ENCODE data around the gene SARNP. TPM values are rescaled to one million over a fixed set of nuclear protein-coding genes. Genes with fewer than 3 reads are reported as not detected.
"Not testable (repeated sequence)": the region's sequence is repeated elsewhere in the genome, so short reads cannot be mapped to it uniquely, and the experiment has no call there.

Gene SARNP
- total RNA-seq, 2 experiments from 2014 or later: 91.1 to 94.8 TPM

DNA sequence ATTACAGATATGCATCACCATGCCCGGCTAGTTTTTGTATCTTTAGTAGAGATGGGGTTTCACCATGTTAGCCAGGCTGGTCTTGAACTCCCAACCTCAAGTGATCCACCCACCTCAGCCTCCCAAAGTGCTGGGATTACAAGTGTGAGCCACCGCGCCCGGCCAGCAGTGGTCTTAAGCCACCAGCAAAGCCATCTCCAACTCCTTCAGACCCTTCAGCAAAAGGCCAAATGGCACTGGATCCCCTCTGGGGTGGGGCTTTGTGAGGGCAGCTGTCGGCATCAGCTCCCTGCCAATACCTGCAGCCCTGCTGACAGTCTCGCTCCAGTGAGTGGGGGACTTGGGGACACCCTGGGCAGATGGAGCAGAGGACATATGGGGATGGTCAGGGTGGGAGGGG lies 16.9 kb upstream of the SARNP start:
- H3K27ac Mint-ChIP-seq; H3K27me3 Mint-ChIP-seq (ENCODE audit: low read depth); H3K4me3 Mint-ChIP-seq; H3K36me3 Mint-ChIP-seq (ENCODE audit: low read depth); H3K9me3 Mint-ChIP-seq (ENCODE audit: insufficient read depth); ATAC-seq; POLR2A ChIA-PET; DNase-seq; CTCF ChIA-PET: not testable (repeated sequence)
- H3K4me1 Mint-ChIP-seq (ENCODE audit: low read depth): peaks cover 17% of the 10 kb centered on the region

DNA sequence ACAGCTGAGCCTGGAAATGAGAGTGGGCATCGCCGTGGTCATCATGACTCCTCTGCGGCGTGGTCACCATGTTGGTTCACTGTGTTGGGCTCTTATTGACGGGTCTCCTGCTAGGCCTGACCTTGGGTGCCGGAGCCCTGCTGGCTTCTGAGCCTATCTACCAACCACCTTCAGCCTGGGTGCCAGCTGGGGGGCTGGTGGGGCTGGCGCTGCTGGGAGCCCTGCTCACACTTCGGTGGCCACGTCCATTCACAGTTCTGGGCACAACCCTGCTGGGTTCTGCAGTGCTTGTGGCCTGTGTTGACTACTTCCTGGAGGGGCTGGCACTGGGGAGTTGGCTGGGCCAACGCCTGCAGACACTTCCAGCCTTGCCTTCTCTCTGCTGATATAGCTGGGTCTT lies 15.5 kb upstream of the SARNP start:
- Mint-ChIP-seq H3K36me3 (ENCODE audit: low read depth) (peaks cover 10% of the 10 kb centered on the region), H3K27me3 (ENCODE audit: low read depth) (no peaks in the 10 kb centered on the region), H3K4me1 (ENCODE audit: low read depth) (peaks cover 24% of the 10 kb centered on the region), H3K9me3 (ENCODE audit: insufficient read depth) (no peaks in the 10 kb centered on the region), H3K27ac (no peak overlapping the region), H3K4me3 (no peak overlapping the region)
- ATAC-seq (no peak), DNase-seq (no peak)
- ChIA-PET POLR2A (no interaction called here), CTCF (no interaction called here)

- ATAC-seq (no peak), DNase-seq (no peak)
- peak overlapping the region; percentile 99 for H3K4me3 Mint-ChIP-seq
- H3K9me3 Mint-ChIP-seq (ENCODE audit: insufficient read depth): no peaks in the 10 kb centered on the region
- peaks cover 32% of the 10 kb centered on the region for H3K4me1 Mint-ChIP-seq (ENCODE audit: low read depth)
- H3K27me3 Mint-ChIP-seq (ENCODE audit: low read depth): no peaks in the 10 kb centered on the region
- CTCF ChIA-PET: interaction anchor here (2.7 to 3.9 kb wide), 3 partner anchors 93 to 108 kb away, joined by 14 to 28 read pairs (median 16); partner anchors contain the start of gene PYM1
- H3K36me3 Mint-ChIP-seq (ENCODE audit: low read depth): peaks cover 21% of the 10 kb centered on the region
- POLR2A ChIA-PET: interaction anchor here (0.6 to 3.7 kb wide), 6 partner anchors 11 to 193 kb away, joined by 3 to 50 read pairs (median 3); partner anchors contain the start of genes MMP19, ORMDL2, PYM1 and SARNP
- H3K27ac Mint-ChIP-seq: peak overlapping the region; percentile 26
Measured at GRCh38 chr12:55831447-55831815, 13.9 kb upstream of the SARNP start.

GRCh38 chr12:55830601-55831446 lies 13.3 kb upstream of the SARNP start:
- Mint-ChIP-seq H3K27ac (peak overlapping the region; percentile 97), H3K36me3 (ENCODE audit: low read depth) (peaks cover 25% of the 10 kb centered on the region), H3K27me3 (ENCODE audit: low read depth) (no peaks in the 10 kb centered on the region), H3K9me3 (ENCODE audit: insufficient read depth) (no peaks in the 10 kb centered on the region), H3K4me3 (peak overlapping the region; percentile 99), H3K4me1 (ENCODE audit: low read depth) (peaks cover 35% of the 10 kb centered on the region)
- DNase-seq (peak; percentile 68), ATAC-seq (no peak)
- ChIA-PET CTCF (interaction anchor here (1.1 to 3.9 kb wide), 11 partner anchors 13 to 109 kb away, joined by 3 to 28 read pairs (median 6); partner anchors contain the start of genes ORMDL2, PYM1 and SARNP), POLR2A (interaction anchor here (0.6 to 3.7 kb wide), 14 partner anchors 9 to 672 kb away, joined by 3 to 50 read pairs (median 4); partner anchors contain the start of genes ESYT1, GDF11, MMP19 and ORMDL2)

GRCh38 chr12:55829967-55830600 lies 12.6 kb upstream of the SARNP start:
- peak overlapping the region; percentile 99 for H3K4me3 Mint-ChIP-seq
- H3K9me3 Mint-ChIP-seq (ENCODE audit: insufficient read depth): no peaks in the 10 kb centered on the region
- POLR2A ChIA-PET: interaction anchor here (0.6 to 3.7 kb wide), 18 partner anchors 9 to 672 kb away, joined by 3 to 50 read pairs (median 5); partner anchors contain the start of genes ESYT1, GDF11, ORMDL2 and PYM1
- no peaks in the 10 kb centered on the region for H3K27me3 Mint-ChIP-seq (ENCODE audit: low read depth)
- DNase-seq (peak; percentile 55), ATAC-seq (peak; percentile 35)
- H3K4me1 Mint-ChIP-seq (ENCODE audit: low read depth): peaks cover 41% of the 10 kb centered on the region
- CTCF ChIA-PET: interaction anchor here (0.9 to 3.9 kb wide), 15 partner anchors 9 to 216 kb away, joined by 3 to 28 read pairs (median 6); partner anchors contain the start of genes ORMDL2, PYM1 and SARNP
- peaks cover 27% of the 10 kb centered on the region for H3K36me3 Mint-ChIP-seq (ENCODE audit: low read depth)
- H3K27ac Mint-ChIP-seq: peak overlapping the region; percentile 97

- no peaks in the 10 kb centered on the region for H3K9me3 Mint-ChIP-seq (ENCODE audit: insufficient read depth)
- H3K27ac Mint-ChIP-seq: peak overlapping the region; percentile 97
- POLR2A ChIA-PET: interaction anchor here (2.1 to 3.7 kb wide), 3 partner anchors 10 to 111 kb away, joined by 6 to 50 read pairs (median 41); partner anchors contain the start of genes ORMDL2, PYM1 and SARNP
- ATAC-seq (no peak), DNase-seq (no peak)
- CTCF ChIA-PET: interaction anchor here (3.9 kb wide), 1 partner anchor 98 kb away, joined by 28 read pairs; the partner anchor contains the start of gene PYM1
- H3K4me1 Mint-ChIP-seq (ENCODE audit: low read depth): peaks cover 53% of the 10 kb centered on the region
- no peaks in the 10 kb centered on the region for H3K27me3 Mint-ChIP-seq (ENCODE audit: low read depth)
- H3K4me3 Mint-ChIP-seq: peak overlapping the region; percentile 99
- peaks cover 33% of the 10 kb centered on the region for H3K36me3 Mint-ChIP-seq (ENCODE audit: low read depth)
Measured at GRCh38 chr12:55828357-55828756, 10.8 kb upstream of the SARNP start.

GRCh38 chr12:55827806-55828205 lies 10.3 kb upstream of the SARNP start:
- POLR2A ChIA-PET: interaction anchor here (0.9 to 1.5 kb wide), 2 partner anchors 98 to 111 kb away, joined by 3 to 6 read pairs; no protein-coding TSS in a partner anchor
- CTCF ChIA-PET: interaction anchor here (0.7 to 1.1 kb wide), 2 partner anchors 10 to 39 kb away, joined by 3 read pairs; partner anchors contain the start of genes ORMDL2 and SARNP
- H3K27ac Mint-ChIP-seq: peak overlapping the region; percentile 78
- no peaks in the 10 kb centered on the region for H3K9me3 Mint-ChIP-seq (ENCODE audit: insufficient read depth)
- H3K27me3 Mint-ChIP-seq (ENCODE audit: low read depth): no peaks in the 10 kb centered on the region
- H3K36me3 Mint-ChIP-seq (ENCODE audit: low read depth): peaks cover 38% of the 10 kb centered on the region
- ATAC-seq: no peak
- peak overlapping the region; percentile 99 for H3K4me3 Mint-ChIP-seq
- no peak for DNase-seq
- peaks cover 58% of the 10 kb centered on the region for H3K4me1 Mint-ChIP-seq (ENCODE audit: low read depth)

DNA sequence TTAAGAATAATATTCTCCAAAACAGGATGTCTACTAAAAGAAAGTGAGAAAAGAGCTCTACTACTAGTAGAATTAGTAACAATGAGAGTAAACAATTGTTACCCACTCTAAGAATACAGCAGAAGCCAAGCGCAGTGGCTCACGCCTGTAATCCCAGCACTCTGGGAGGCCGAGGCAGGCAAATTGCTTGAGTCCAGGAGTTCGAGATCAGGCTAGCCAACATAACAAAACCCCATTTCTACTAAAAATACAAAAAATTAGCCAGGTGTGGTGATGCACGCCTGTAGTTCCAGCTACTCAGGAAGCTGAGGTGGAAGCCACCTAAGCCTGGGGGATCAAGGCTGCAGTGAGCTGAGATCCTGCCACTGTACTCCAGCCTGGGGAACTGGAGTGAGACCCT lies 7.2 kb upstream of the SARNP start:
- Mint-ChIP-seq H3K27me3 (ENCODE audit: low read depth) (no peaks in the 10 kb centered on the region), H3K36me3 (ENCODE audit: low read depth) (peaks cover 60% of the 10 kb centered on the region), H3K27ac (peak overlapping the region; percentile 48), H3K4me1 (ENCODE audit: low read depth) (peaks cover 46% of the 10 kb centered on the region), H3K9me3 (ENCODE audit: insufficient read depth) (no peaks in the 10 kb centered on the region), H3K4me3 (peak overlapping the region; percentile 26)
- no peak for DNase-seq
- ATAC-seq: no peak
- POLR2A ChIA-PET: interaction anchor here (0.8 to 1.1 kb wide), 2 partner anchors 9 to 101 kb away, joined by 3 read pairs; no protein-coding TSS in a partner anchor
- CTCF ChIA-PET: interaction anchor here (1.0 to 1.9 kb wide), 4 partner anchors 8 to 102 kb away, joined by 3 to 5 read pairs (median 3); no protein-coding TSS in a partner anchor

DNA sequence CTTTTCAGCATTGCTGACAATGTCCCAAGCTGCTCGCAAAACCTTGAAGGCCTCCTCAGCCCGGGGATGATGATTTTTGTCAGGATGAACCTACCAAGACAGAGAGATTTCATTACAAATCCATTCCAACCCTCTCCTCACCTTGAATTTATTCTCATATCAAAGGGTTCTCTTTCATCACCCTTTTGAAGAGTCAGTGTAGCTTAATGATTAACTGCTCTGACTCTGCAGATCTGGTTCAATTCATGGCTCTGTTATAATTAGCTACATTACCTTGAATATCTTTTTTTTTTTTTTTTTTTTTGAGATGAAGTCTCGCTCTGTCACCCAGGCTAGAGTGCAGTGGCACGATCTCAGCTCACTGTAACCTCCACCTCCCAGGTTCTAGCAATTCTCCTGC lies 5.9 kb upstream of the SARNP start:
- ChIA-PET POLR2A (interaction anchor here (0.7 kb wide), 1 partner anchor 14 kb away, joined by 6 read pairs; no protein-coding TSS in a partner anchor), CTCF (interaction anchor here (1.0 to 1.9 kb wide), 3 partner anchors 85 to 117 kb away, joined by 3 to 5 read pairs (median 5); no protein-coding TSS in a partner anchor)
- peaks cover 55% of the 10 kb centered on the region for H3K4me1 Mint-ChIP-seq (ENCODE audit: low read depth)
- no peak overlapping the region for H3K4me3 Mint-ChIP-seq
- ATAC-seq (no peak), DNase-seq (no peak)
- no peaks in the 10 kb centered on the region for H3K9me3 Mint-ChIP-seq (ENCODE audit: insufficient read depth)
- H3K27me3 Mint-ChIP-seq (ENCODE audit: low read depth): no peaks in the 10 kb centered on the region
- peak overlapping the region; percentile 68 for H3K27ac Mint-ChIP-seq
- H3K36me3 Mint-ChIP-seq (ENCODE audit: low read depth): peaks cover 68% of the 10 kb centered on the region

GRCh38 chr12:55822228-55822627 lies 4.7 kb upstream of the SARNP start:
- Mint-ChIP-seq H3K27me3 (ENCODE audit: low read depth) (no peaks in the 10 kb centered on the region), H3K9me3 (ENCODE audit: insufficient read depth) (no peaks in the 10 kb centered on the region), H3K27ac (no peak overlapping the region), H3K4me3 (no peak overlapping the region), H3K36me3 (ENCODE audit: low read depth) (peaks cover 59% of the 10 kb centered on the region), H3K4me1 (ENCODE audit: low read depth) (peaks cover 46% of the 10 kb centered on the region)
- ATAC-seq: no peak
- CTCF ChIA-PET: interaction anchor here (1.5 to 1.7 kb wide), 2 partner anchors 118 kb away, joined by 3 to 4 read pairs; no protein-coding TSS in a partner anchor
- no peak for DNase-seq
- POLR2A ChIA-PET: interaction anchor here (1.5 kb wide), 1 partner anchor 8 kb away, joined by 4 read pairs; the partner anchor contains the start of gene DNAJC14

GRCh38 chr12:55820679-55821078 lies 3.2 kb upstream of the SARNP start:
- Mint-ChIP-seq H3K4me1 (ENCODE audit: low read depth) (peaks cover 42% of the 10 kb centered on the region), H3K27me3 (ENCODE audit: low read depth) (no peaks in the 10 kb centered on the region), H3K9me3 (ENCODE audit: insufficient read depth) (no peaks in the 10 kb centered on the region), H3K27ac (no peak overlapping the region), H3K36me3 (ENCODE audit: low read depth) (peaks cover 51% of the 10 kb centered on the region), H3K4me3 (no peak overlapping the region)
- no peak for DNase-seq
- CTCF ChIA-PET: interaction anchor here (1.2 to 1.9 kb wide), 9 partner anchors 9 to 153 kb away, joined by 3 to 8 read pairs (median 5); partner anchors contain the start of genes DNAJC14 and RAB5B
- ATAC-seq: no peak
- POLR2A ChIA-PET: interaction anchor here (0.6 to 1.5 kb wide), 2 partner anchors 9 to 138 kb away, joined by 3 to 4 read pairs; partner anchors contain the start of gene DNAJC14
